ENCODE data around the gene RBPMS2.

DNA sequence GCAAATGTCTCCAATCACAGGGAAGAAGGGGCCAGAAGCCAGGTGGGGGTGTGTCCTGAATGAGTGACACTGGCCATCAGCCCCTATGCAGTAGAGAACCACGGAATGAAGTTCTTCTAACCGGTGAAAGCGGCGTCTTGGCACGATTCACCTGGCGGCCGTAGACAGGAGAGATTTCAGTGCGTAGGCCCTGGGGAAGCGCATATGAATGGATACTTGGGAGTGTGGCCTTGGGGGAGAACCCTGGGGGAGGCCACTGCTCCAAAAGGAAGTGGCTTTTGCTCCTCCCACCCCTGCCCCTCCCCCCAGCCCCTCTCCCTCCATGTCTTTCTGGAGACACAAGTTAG, 43.6 kb downstream of the RBPMS2 start:
- TF ChIP-seq POLR2A (IDR thresholded peaks at IDR 0.05): no peak
- TF ChIP-seq, protein P1, sequence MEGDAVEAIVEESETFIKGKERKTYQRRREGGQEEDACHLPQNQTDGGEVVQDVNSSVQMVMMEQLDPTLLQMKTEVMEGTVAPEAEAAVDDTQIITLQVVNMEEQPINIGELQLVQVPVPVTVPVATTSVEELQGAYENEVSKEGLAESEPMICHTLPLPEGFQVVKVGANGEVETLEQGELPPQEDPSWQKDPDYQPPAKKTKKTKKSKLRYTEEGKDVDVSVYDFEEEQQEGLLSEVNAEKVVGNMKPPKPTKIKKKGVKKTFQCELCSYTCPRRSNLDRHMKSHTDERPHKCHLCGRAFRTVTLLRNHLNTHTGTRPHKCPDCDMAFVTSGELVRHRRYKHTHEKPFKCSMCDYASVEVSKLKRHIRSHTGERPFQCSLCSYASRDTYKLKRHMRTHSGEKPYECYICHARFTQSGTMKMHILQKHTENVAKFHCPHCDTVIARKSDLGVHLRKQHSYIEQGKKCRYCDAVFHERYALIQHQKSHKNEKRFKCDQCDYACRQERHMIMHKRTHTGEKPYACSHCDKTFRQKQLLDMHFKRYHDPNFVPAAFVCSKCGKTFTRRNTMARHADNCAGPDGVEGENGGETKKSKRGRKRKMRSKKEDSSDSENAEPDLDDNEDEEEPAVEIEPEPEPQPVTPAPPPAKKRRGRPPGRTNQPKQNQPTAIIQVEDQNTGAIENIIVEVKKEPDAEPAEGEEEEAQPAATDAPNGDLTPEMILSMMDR (IDR thresholded peaks at IDR 0.05): no peak

All from uterus (tissue), 2 donors.